Body of pancreas (tissue), 4 donors: ENCODE measurements around the gene BNIP1. TPM values are rescaled to one million over a fixed set of nuclear protein-coding genes. Genes with fewer than 3 reads are reported as not detected.

Experiments used
- ATAC-seq: fragments of 150-250 bp; one replicate; pipeline ENCODE4 v1.9.1; 2016
- DNase-seq, 4 donors: peaks; one replicate each; pipeline ENCODE4 v3.0.0-alpha.2; 2019
- H3K27ac ChIP-seq, 4 donors: fragments of 200-600 bp; sonication (generic); 1 replicate in 3 of 4; 2 replicates in 1 of 4; pipeline versions ENCODE4 v1.5.1 to v1.6.1; 2016 to 2019; ENCODE audit warnings: mild to moderate bottlenecking in 1 of 4, mixed read lengths in 1 of 4, moderate library complexity in 1 of 4
- H3K27me3 ChIP-seq, 2 donors: fragments of 200-600 bp; sonication (generic); one replicate each; pipeline ENCODE4 v1.6.0; 2016; ENCODE audit warnings: mild to moderate bottlenecking in 1 of 2
- H3K36me3 ChIP-seq, 2 donors: fragments of 200-600 bp; sonication (generic); replicated peaks in 1 of 2; 2 replicates each; pipeline ENCODE4 v1.5.1; 2016; ENCODE audit warnings: low read depth in 2 of 2; ENCODE audit not compliant: insufficient read depth in 1 of 2
- H3K4me1 ChIP-seq: fragments of 200-600 bp; sonication (generic); one replicate; pipeline ENCODE4 v1.6.0; 2016
- H3K4me3 ChIP-seq, 2 donors: fragments of 200-600 bp; sonication (generic); 1 replicate in 1 of 2; 2 replicates in 1 of 2; pipeline ENCODE4 v1.5.1; 2016 to 2019
- H3K9me3 ChIP-seq, 3 donors: fragments of 200-600 bp; sonication (generic); 1 replicate in 2 of 3; 2 replicates in 1 of 3; pipeline ENCODE4 v1.5.1; 2016
- CTCF ChIP-seq, 7 experiments: fragments of 450-650 bp in 4 of 7; fragments of 200-600 bp in 3 of 7; sonication (generic) in 3 of 7; IDR thresholded peaks; one replicate each; pipeline ENCODE4 v1.5.1; 2016 to 2019; ENCODE audit warnings: antibody characterized with exemption in 7 of 7
- POLR2A ChIP-seq, 3 donors: fragments of 450-650 bp; IDR thresholded peaks; one replicate each; pipeline ENCODE4 v1.6.1; 2016; ENCODE audit warnings: antibody characterized with exemption in 3 of 3, mild to moderate bottlenecking in 2 of 3
- WGBS, 2 donors: methylation state at CpG; one replicate each; pipeline ENCODE4 v1.1.5; 2017; 5-methylcytosine and 5-hydroxymethylcytosine counted together
- intact Hi-C: fragments of 100-400 bp; cut with DNase I; formaldehyde crosslinking; loops from one replicate; pipeline ENCODE4 v1.15.1; 2023
- total RNA-seq, 2 donors: library from RNA; depleted of rRNA; stranded (reverse); fragments of >200 nt; gene quantifications; one replicate each; pipeline ENCODE4 v1.1.0, GENCODE V29; 2016

BNIP1 gene
- 1 to 10 TPM; 3.1 to 7.3 TPM for total RNA-seq

- ATAC-seq (peak; percentile 98), DNase-seq (peak; percentile 100)
- Histone ChIP-seq H3K4me3 (peak within 1 kb of the TSS; percentile 63 to 99), H3K27ac (peak within 1 kb of the TSS; percentile 95 to 99 (median 98)), H3K4me1 (peaks cover 17% of the 10 kb centered on the region), H3K27me3 (no peaks in the 10 kb centered on the region), H3K36me3 (peaks cover 0 to 7% of the 10 kb centered on the region in 2 donors), H3K9me3 (no peaks in the 10 kb centered on the region)
- TF ChIP-seq CTCF (IDR thresholded peaks at IDR 0.05) (peak; percentile 76 to 98 (median 97)), POLR2A (IDR thresholded peaks at IDR 0.05) (peak; percentile 67 to 94 (median 93))
- intact Hi-C loops = loop anchor here (10.0 kb wide), 1 partner anchor 160 kb away; the partner anchor contains the start of gene ATP6V0E1
- 0 to 1% methylated on average over 22 to 48 of the region's 48 CpGs for WGBS, 2 donors
Observed at GRCh38 chr5:173144200-173145176, at the start of gene BNIP1. Gene BNIP1 (plus strand): TSS chr5:173144531. CDS start chr5:173144546, 15 bp downstream.

DNA sequence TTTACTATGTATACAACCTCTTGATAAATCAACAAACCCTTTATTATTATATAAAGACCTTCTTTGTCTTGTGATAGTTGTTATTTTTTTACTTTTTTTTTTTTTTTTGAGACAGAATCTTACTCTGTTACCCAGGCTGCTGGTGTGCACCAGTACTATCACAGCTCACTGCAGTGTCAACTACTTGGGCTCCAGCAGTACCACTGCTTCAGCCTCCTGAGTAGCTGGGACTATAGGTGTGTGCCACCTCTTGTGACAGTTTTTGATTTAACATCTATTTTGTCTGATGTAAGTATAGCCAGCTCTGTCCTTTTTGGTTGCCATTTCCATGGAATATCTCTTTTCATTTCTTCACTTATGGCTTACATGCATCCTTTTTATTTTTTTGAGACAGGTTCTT, 45.5 kb upstream of the BNIP1 start:
- no peak overlapping the region for H3K4me3 ChIP-seq
- no peak for ATAC-seq
- no peak overlapping the region for H3K27ac ChIP-seq
- H3K27me3 ChIP-seq = no peaks in the 10 kb centered on the region
- intact Hi-C loops = no loop called here
- TF ChIP-seq POLR2A (IDR thresholded peaks at IDR 0.05) (no peak), CTCF (IDR thresholded peaks at IDR 0.05) (no peak)
- no peaks in the 10 kb centered on the region for H3K36me3 ChIP-seq
- DNase-seq = no peak
- peaks cover 0 to 4% (median 0%) of the 10 kb centered on the region in 3 donors for H3K9me3 ChIP-seq
- peaks cover 12% of the 10 kb centered on the region for H3K4me1 ChIP-seq

GRCh38 chr5:173099461-173099860, 44.9 kb upstream of the BNIP1 start:
- intact Hi-C loops = no loop called here
- H3K9me3 ChIP-seq = peaks cover 0 to 4% (median 0%) of the 10 kb centered on the region in 3 donors
- peaks cover 5% of the 10 kb centered on the region for H3K4me1 ChIP-seq
- H3K27ac ChIP-seq = no peak overlapping the region
- H3K27me3 ChIP-seq = no peaks in the 10 kb centered on the region
- ATAC-seq (no peak), DNase-seq (no peak)
- H3K36me3 ChIP-seq = no peaks in the 10 kb centered on the region
- no peak for TF ChIP-seq CTCF (IDR thresholded peaks at IDR 0.05)
- TF ChIP-seq POLR2A (IDR thresholded peaks at IDR 0.05) = no peak
- no peak overlapping the region for H3K4me3 ChIP-seq
- WGBS, 2 donors = 81 to 96% methylated on average over 1 of the region's 1 CpG

DNA sequence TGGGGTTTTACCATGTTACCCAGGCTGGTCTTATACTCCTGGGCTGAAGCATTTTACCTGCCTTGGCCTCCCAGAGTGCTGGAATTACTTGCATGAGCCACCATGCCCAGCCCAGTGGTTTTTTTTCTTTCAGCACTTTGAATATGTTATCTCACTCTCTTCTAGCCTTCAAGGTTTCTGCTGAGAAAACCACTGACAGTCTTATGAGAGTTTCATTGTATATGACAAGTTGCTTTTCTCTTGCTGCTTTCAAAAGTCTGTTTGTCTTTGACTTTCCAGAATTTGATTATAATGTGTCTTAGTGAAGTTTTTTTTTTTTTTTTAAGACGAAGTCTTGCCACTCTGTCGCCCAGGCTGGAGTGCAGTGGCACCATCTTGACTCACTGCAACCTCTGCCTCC, 43.1 kb upstream of the BNIP1 start:
- ATAC-seq = no peak
- DNase-seq = no peak
- Histone ChIP-seq H3K4me3 (no peak overlapping the region), H3K27me3 (no peaks in the 10 kb centered on the region), H3K4me1 (no peaks in the 10 kb centered on the region), H3K9me3 (peaks cover 0 to 4% (median 0%) of the 10 kb centered on the region in 3 donors), H3K36me3 (no peaks in the 10 kb centered on the region), H3K27ac (no peak overlapping the region)
- intact Hi-C loops = no loop called here
- TF ChIP-seq POLR2A (IDR thresholded peaks at IDR 0.05) (no peak), CTCF (IDR thresholded peaks at IDR 0.05) (no peak)
- WGBS, 2 donors = 98 to 100% methylated on average over 2 of the region's 2 CpGs
